BJ (cell line): ENCODE results near the gene CFAP65. TPM values are rescaled to one million over a fixed set of nuclear protein-coding genes. Genes with fewer than 3 reads are reported as not detected.

Source experiments
- CTCF ChIA-PET: fragments of 350-600 bp; formaldehyde crosslinking; extraction: SDS; loops from one replicate; lab custom pipeline; 2021; ENCODE audit warnings: antibody characterized with exemption, inconsistent platforms; lab: Yijun Ruan, JAX
- POLR2A ChIA-PET: fragments of 300-600 bp; sonication (Branson Sonifier 250); formaldehyde crosslinking; extraction: SDS; loops from one replicate; lab custom pipeline; 2021; ENCODE audit warnings: antibody characterized with exemption; lab: Charles Lee
- DNase-seq: peaks from one replicate; pipeline ENCODE4 v3.0.0-alpha.2; 2011; ENCODE audit warnings: low read depth
- H3K27me3 ChIP-seq: 2 replicates; pipeline ENCODE4 v1.6.0; 2011; ENCODE audit warnings: low read length; ENCODE audit not compliant: control insufficient read depth, insufficient read depth
- H3K36me3 ChIP-seq: 2 replicates; pipeline ENCODE4 v1.5.1; 2011; ENCODE audit warnings: low read length; ENCODE audit not compliant: control insufficient read depth, insufficient read depth
- H3K4me3 ChIP-seq: 2 replicates; pipeline ENCODE4 v1.5.1; 2011; ENCODE audit warnings: low read depth, mild to moderate bottlenecking, control low read depth, low read length
- polyA plus RNA-seq: library from polyadenylated mRNA; depleted of rRNA; stranded (reverse); fragments of >200 nt; gene quantifications from 2 replicates; pipeline ENCODE4 v1.2.3, GENCODE V29; 2011
- TF ChIP-seq, protein P1 (sequence below): IDR thresholded peaks from 2 replicates; pipeline ENCODE4 v1.5.1; 2011; ENCODE audit warnings: low read depth, mild to moderate bottlenecking, control low read depth, inconsistent platforms, low read length, moderate library complexity; ENCODE audit not compliant: insufficient read depth

Gene CFAP65
- polyA plus RNA-seq, 1 experiment = not detected

DNA sequence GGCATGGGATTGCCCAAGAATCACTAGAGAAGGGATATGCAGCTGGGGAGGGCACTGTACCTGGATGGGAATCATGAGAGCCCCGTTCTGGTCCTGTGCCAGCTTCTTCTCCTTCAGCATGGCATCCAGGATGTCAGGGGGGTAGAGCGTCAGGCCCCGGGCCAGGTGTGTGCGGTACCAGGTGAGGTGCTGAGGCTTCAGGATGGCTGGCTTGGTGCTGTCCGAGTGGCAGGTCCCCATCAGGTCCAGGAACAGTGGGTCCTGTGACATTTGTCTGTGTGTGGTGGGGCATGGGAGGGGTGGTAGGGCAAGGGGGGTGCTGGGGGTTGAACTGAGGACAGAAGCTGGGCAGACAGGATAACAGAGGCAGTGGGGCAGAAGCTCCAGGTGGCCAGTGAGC is 13.2 kb downstream of the CFAP65 start:
- TF ChIP-seq, protein P1, sequence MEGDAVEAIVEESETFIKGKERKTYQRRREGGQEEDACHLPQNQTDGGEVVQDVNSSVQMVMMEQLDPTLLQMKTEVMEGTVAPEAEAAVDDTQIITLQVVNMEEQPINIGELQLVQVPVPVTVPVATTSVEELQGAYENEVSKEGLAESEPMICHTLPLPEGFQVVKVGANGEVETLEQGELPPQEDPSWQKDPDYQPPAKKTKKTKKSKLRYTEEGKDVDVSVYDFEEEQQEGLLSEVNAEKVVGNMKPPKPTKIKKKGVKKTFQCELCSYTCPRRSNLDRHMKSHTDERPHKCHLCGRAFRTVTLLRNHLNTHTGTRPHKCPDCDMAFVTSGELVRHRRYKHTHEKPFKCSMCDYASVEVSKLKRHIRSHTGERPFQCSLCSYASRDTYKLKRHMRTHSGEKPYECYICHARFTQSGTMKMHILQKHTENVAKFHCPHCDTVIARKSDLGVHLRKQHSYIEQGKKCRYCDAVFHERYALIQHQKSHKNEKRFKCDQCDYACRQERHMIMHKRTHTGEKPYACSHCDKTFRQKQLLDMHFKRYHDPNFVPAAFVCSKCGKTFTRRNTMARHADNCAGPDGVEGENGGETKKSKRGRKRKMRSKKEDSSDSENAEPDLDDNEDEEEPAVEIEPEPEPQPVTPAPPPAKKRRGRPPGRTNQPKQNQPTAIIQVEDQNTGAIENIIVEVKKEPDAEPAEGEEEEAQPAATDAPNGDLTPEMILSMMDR = no peak
- ChIA-PET POLR2A (no interaction called here), CTCF (interaction anchor here (1.2 to 9.3 kb wide), 9 partner anchors 8 to 126 kb away, joined by 3 to 198 read pairs (median 15); partner anchors contain the start of gene NHEJ1)
- Histone ChIP-seq H3K4me3 (no peak overlapping the region), H3K27me3 (peaks cover 30% of the 10 kb centered on the region), H3K36me3 (no peaks in the 10 kb centered on the region)
- DNase-seq = no peak

DNA sequence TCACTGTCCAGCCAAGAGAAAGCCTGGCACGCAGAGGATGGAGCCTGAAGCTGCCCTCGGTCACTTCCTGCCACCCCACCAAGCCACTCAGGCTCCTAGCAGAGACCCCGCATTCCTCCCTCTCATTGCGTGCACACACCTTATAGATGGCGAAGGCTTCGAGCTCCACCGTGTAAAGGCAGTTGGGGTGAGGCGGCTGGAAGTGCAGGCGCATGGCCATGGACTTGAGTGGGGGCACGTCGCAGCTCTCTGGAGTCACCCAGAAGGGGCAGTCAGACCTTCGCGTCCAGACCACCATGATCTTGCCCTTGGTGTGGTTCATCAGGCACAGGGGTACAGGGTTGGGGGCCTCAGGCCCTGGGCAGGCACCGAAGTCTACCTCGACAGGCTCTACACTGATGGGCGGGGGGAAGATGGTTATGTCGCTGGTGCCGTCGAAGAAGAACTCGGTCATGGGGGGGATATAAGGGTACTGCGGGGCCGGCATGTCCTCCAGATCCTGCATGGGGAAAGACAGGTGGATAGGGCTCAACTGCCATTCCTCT is 13.7 kb downstream of the CFAP65 start:
- Histone ChIP-seq H3K36me3 (no peaks in the 10 kb centered on the region), H3K4me3 (no peak overlapping the region), H3K27me3 (peaks cover 31% of the 10 kb centered on the region)
- DNase-seq = no peak
- ChIA-PET CTCF (interaction anchor here (0.6 to 9.3 kb wide), 10 partner anchors 11 to 129 kb away, joined by 3 to 198 read pairs (median 10); partner anchors contain the start of gene NHEJ1), POLR2A (no interaction called here)
- TF ChIP-seq, protein P1 = no peak

DNA sequence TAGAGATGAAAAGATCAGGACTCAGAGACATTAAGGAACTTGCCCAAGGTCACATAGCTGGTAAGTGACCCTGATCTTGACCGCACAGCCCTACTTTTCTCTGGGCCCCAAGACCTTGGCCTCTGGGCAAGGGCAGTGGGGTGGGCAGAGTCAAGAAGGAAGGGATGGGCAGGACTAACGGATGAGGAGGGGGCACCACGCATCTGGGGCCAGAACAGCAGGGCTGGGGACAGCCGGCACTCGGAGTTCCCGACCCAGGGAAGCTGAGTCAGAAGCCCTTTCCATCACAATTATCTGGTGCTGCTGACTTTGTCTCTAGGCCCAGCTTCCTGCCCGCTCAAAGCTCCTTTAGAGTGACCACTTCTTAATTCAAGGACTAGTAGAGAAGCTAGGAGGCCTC is 14.4 kb downstream of the CFAP65 start:
- Histone ChIP-seq H3K36me3 (no peaks in the 10 kb centered on the region), H3K27me3 (peaks cover 26% of the 10 kb centered on the region), H3K4me3 (no peak overlapping the region)
- ChIA-PET CTCF (interaction anchor here (0.6 to 9.3 kb wide), 8 partner anchors 14 to 128 kb away, joined by 3 to 198 read pairs (median 7); partner anchors contain the start of gene NHEJ1), POLR2A (no interaction called here)
- TF ChIP-seq, protein P1 = no peak
- DNase-seq = no peak

DNA sequence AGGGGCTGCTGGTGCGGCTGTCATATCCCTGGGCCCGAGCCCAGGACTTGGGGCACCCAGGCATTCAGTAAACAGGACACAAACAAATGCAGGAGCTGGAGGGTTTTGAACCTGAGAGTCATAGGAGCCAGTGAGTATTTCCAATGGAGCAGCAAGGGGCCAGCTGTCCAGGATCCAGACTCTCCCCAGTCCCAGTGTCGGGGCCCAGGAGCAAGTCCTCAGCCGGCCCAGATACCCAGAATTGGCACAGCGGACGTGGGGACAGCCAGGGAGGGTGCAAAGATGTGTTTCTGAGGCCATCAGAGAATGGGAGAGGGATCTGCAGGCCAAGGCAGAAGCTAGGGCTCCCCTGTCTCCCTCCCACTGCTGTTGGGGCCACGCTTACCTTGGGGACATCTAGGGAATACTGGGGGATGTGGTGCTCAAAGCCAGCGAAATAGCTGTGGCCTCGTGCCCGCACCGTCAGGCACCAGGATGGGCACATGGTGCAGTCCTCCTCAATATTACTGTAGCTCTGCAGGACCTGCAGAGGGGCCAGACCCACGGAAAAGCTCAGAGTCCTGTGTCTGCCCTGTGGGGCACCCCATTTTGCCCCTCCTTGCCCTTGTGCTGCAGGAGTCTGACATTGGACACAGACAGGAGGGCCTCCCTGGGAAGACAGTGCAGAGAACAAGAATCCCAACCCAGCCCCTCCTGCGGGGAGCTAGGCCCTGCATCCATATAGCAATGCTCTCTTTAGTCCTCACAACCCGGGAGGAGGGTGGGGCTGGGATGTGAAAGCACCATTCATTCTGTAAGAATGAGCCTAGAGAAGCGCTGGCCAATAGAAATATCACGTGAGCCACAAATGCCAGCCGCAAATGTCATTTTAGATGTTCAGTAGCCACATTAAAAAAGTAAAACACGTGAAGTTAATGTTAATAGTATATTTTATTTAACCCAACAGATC is 15.4 kb downstream of the CFAP65 start:
- Histone ChIP-seq H3K36me3 (no peaks in the 10 kb centered on the region), H3K27me3 (peaks cover 26% of the 10 kb centered on the region), H3K4me3 (no peak overlapping the region)
- no peak for DNase-seq
- TF ChIP-seq, protein P1 = no peak
- CTCF ChIA-PET = interaction anchor here (1.0 to 9.3 kb wide), 7 partner anchors 24 to 128 kb away, joined by 3 to 198 read pairs (median 10); partner anchors contain the start of gene NHEJ1
- POLR2A ChIA-PET = interaction anchor here (0.6 kb wide), 1 partner anchor 668 kb away, joined by 3 read pairs; no protein-coding TSS in a partner anchor

DNA sequence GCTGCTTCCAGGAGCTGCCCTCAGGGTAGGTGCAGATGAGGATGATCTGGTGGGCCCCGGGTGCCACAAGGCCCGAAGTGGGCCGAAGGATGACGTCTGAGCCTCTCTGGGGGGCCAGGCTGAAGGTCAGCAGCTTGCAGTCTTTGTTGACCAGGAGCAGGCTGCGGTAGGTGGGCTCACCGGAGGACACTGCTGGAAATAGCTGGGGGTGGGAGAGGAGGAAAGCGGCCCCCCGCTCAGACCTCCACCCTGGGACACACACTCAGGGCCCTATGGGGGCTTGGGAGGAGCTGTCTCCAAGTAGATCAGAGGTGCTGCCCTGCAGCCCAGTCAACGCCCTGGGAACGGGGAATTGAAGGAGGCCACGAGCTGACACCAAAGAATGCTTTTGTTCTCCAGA is 17.3 kb downstream of the CFAP65 start:
- ChIA-PET CTCF (interaction anchor here (0.8 to 9.3 kb wide), 4 partner anchors 34 to 130 kb away, joined by 3 to 198 read pairs (median 4); partner anchors contain the start of gene NHEJ1), POLR2A (no interaction called here)
- DNase-seq = no peak
- H3K27me3 ChIP-seq = peaks cover 31% of the 10 kb centered on the region
- no peak overlapping the region for H3K4me3 ChIP-seq
- H3K36me3 ChIP-seq = no peaks in the 10 kb centered on the region
- TF ChIP-seq, protein P1 = no peak
